Skeletal muscle cell (primary cell): ENCODE data around the gene CAPN11.
"Not testable (repeated sequence)": the region's sequence is repeated elsewhere in the genome, so short reads cannot be mapped to it uniquely, and the experiment has no call there.

Experiments used
- DNase-seq: peaks from one replicate; pipeline ENCODE4 v3.0.0-alpha.2; 2010; ENCODE audit warnings: low read depth
- H3K4me3 ChIP-seq: 2 replicates; pipeline ENCODE4 v1.5.1; 2011; ENCODE audit warnings: low read depth, mild to moderate bottlenecking, control low read depth, low read length, moderate library complexity

The CAPN11 gene

GRCh38 chr6:44196351-44196750 lies 37.7 kb downstream of the CAPN11 start:
- not testable (repeated sequence) for DNase-seq, H3K4me3 ChIP-seq

- H3K4me3 ChIP-seq, result no peak overlapping the region
- DNase-seq, result no peak
These were observed 40.1 kb downstream of the CAPN11 start for GRCh38 chr6:44198684-44199083.

- no peak for DNase-seq
- no peak overlapping the region for H3K4me3 ChIP-seq
These were observed 41.3 kb downstream of the CAPN11 start for GRCh38 chr6:44199883-44200282.

- no peak for DNase-seq
- no peak overlapping the region for H3K4me3 ChIP-seq
These were observed 42.6 kb downstream of the CAPN11 start for GRCh38 chr6:44201200-44201599.

- H3K4me3 ChIP-seq, result no peak overlapping the region
These were observed 43.2 kb downstream of the CAPN11 start for GRCh38 chr6:44201638-44202303.

GRCh38 chr6:44202332-44202971 lies 43.8 kb downstream of the CAPN11 start:
- H3K4me3 ChIP-seq, result no peak overlapping the region
- DNase-seq, result no peak

More at GRCh38 chr6:44201638-44202303, 43.2 kb downstream of the CAPN11 start:
- no peak for DNase-seq

- H3K4me3 ChIP-seq, result no peak overlapping the region
- no peak for DNase-seq
These were observed 44.5 kb downstream of the CAPN11 start for GRCh38 chr6:44202972-44203750.

GRCh38 chr6:44203955-44204354 lies 45.3 kb downstream of the CAPN11 start:
- no peak overlapping the region for H3K4me3 ChIP-seq
- DNase-seq, result no peak

GRCh38 chr6:44207966-44208365 lies 49.3 kb downstream of the CAPN11 start:
- no peak for DNase-seq
- no peak overlapping the region for H3K4me3 ChIP-seq

GRCh38 chr6:44211284-44211683 lies 52.7 kb downstream of the CAPN11 start:
- no peak overlapping the region for H3K4me3 ChIP-seq
- no peak for DNase-seq

- H3K4me3 ChIP-seq, result no peak overlapping the region
- no peak for DNase-seq
These were observed 55.7 kb downstream of the CAPN11 start for GRCh38 chr6:44214307-44214706.

- no peak for DNase-seq
These were observed 58.2 kb downstream of the CAPN11 start, which contains the start of gene MYMX for GRCh38 chr6:44216677-44217331. Gene MYMX (plus strand): TSS chr6:44216926. CDS start chr6:44217472, 546 bp downstream.

GRCh38 chr6:44217332-44218143 lies 58.9 kb downstream of the CAPN11 start:
- DNase-seq, result no peak
- H3K4me3 ChIP-seq, result peak overlapping the region; percentile 46

More at GRCh38 chr6:44216677-44217331, 58.2 kb downstream of the CAPN11 start, which contains the start of gene MYMX:
- peak within 1 kb of the TSS; percentile 46 for H3K4me3 ChIP-seq

GRCh38 chr6:44219053-44219814 lies 60.6 kb downstream of the CAPN11 start:
- H3K4me3 ChIP-seq, result peak overlapping the region; percentile 46
- DNase-seq, result no peak

GRCh38 chr6:44219815-44220784 lies 61.5 kb downstream of the CAPN11 start:
- no peak for DNase-seq
- H3K4me3 ChIP-seq, result peak overlapping the region; percentile 38

GRCh38 chr6:44220913-44221290 lies 62.3 kb downstream of the CAPN11 start:
- H3K4me3 ChIP-seq, result no peak overlapping the region
- DNase-seq, result no peak

- DNase-seq, result no peak
- H3K4me3 ChIP-seq, result peak overlapping the region; percentile 3
These were observed 62.8 kb downstream of the CAPN11 start for GRCh38 chr6:44221291-44221960.
